A673 (cell line): ENCODE data around the gene TCFL5.

Experiments
- CTCF ChIP-seq: fragments of 300-800, 200-600 bp; sonication (generic); conservative IDR thresholded peaks from 2 replicates; pipeline ENCODE4 v1.5.1; 2017; ENCODE audit warnings: low read depth, mild to moderate bottlenecking, antibody characterized with exemption, low read length, moderate library complexity, mixed read lengths
- EZH2 ChIP-seq: fragments of 200-600 bp; sonication (generic); IDR thresholded peaks from 2 replicates; pipeline ENCODE4 v1.6.1; 2017; ENCODE audit warnings: borderline replicate concordance, low read depth, mild to moderate bottlenecking, mixed read lengths, antibody characterized with exemption, low read length; ENCODE audit not compliant: poor library complexity, severe bottlenecking

DNA sequence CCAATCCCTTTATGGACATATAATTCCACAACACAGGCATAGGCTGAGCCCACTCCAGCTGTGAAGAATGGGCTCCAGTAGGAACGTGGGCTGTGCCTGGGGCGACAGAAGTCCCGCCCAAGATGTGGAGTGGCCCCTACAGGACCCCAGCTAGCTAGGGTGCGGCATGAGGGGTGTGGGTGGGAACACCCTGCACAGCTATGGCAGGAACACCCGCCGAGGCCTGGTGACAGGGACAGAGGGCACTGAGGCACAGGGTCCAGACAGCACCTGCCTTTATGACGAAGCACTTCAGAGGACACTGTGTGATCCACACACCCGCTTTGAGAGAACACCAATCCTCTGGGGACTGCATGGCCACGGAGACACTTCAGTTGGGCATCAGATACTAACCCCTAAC, 28.2 kb upstream of the TCFL5 start:
- TF ChIP-seq CTCF: no peak
- TF ChIP-seq EZH2: no peak
